OCI-LY1 (cell line): ENCODE results near the gene CYBA.

ENCODE experiments used
- H2AFZ ChIP-seq: fragments of 200-600 bp; sonication (generic), shearing (Covaris generic); 2 replicates; pipeline ENCODE4 v1.6.0; 2014; ENCODE audit warnings: antibody characterized with exemption, mild to moderate bottlenecking, low read length
- H3F3A ChIP-seq: fragments of 200-600 bp; sonication (generic), shearing (Covaris generic); 2 replicates; pipeline ENCODE4 v1.6.0; 2014; ENCODE audit warnings: mild to moderate bottlenecking, antibody characterized with exemption, low read length, moderate library complexity; ENCODE audit not compliant: insufficient read depth
- H3K27ac ChIP-seq: fragments of 200-600 bp; sonication (generic); 2 replicates; pipeline ENCODE4 v1.5.1; 2014; ENCODE audit warnings: low read length, mixed run types, mild to moderate bottlenecking, low read depth; ENCODE audit not compliant: poor library complexity, severe bottlenecking
- H3K27me3 ChIP-seq: fragments of 200-600 bp; sonication (generic); 2 replicates; pipeline ENCODE4 v1.6.0; 2014; ENCODE audit warnings: antibody characterized with exemption, mild to moderate bottlenecking, low read length, moderate library complexity; ENCODE audit not compliant: insufficient read depth
- H3K36me3 ChIP-seq: fragments of 200-600 bp; sonication (generic); 2 replicates; pipeline ENCODE4 v1.6.1; 2014; ENCODE audit warnings: mild to moderate bottlenecking, antibody characterized with exemption, low read length, moderate library complexity, mixed read lengths; ENCODE audit not compliant: insufficient read depth
- H3K4me1 ChIP-seq: fragments of 200-600 bp; sonication (generic); 2 replicates; pipeline ENCODE4 v1.5.1; 2014; ENCODE audit warnings: mild to moderate bottlenecking, low read length, moderate library complexity; ENCODE audit not compliant: insufficient read depth, severe bottlenecking
- H3K4me2 ChIP-seq: fragments of 200-600 bp; sonication (generic), shearing (Covaris generic); 2 replicates; pipeline ENCODE4 v1.6.1; 2014; ENCODE audit warnings: low read length
- H3K4me3 ChIP-seq: fragments of 200-600 bp; sonication (generic); 2 replicates; pipeline ENCODE4 v1.5.1; 2014; ENCODE audit warnings: low read length, low read depth, mild to moderate bottlenecking, mixed read lengths; ENCODE audit not compliant: poor library complexity, severe bottlenecking
- H3K79me2 ChIP-seq: fragments of 200-600 bp; shearing (Covaris generic); 2 replicates; pipeline ENCODE4 v1.6.1; 2016; ENCODE audit warnings: mixed run types, low read length, mixed read lengths; ENCODE audit not compliant: insufficient read depth
- H3K9ac ChIP-seq: fragments of 200-600 bp; sonication (generic), shearing (Covaris generic); 2 replicates; pipeline ENCODE4 v1.6.1; 2014; ENCODE audit warnings: mild to moderate bottlenecking, low read length, mixed read lengths
- H3K9me2 ChIP-seq: fragments of 200-600 bp; sonication (generic), shearing (Covaris generic); 2 replicates; pipeline ENCODE4 v1.6.1; 2014; ENCODE audit warnings: low read depth, mild to moderate bottlenecking, low read length, mixed read lengths
- H3K9me3 ChIP-seq: fragments of 200-600 bp; shearing (Covaris generic); 2 replicates; pipeline ENCODE4 v1.6.1; 2014; ENCODE audit warnings: low read length, mixed read lengths
- H4K20me1 ChIP-seq: fragments of 200-600 bp; sonication (generic), shearing (Covaris generic); 2 replicates; pipeline ENCODE4 v1.6.0; 2016; ENCODE audit warnings: mild to moderate bottlenecking, low read length; ENCODE audit not compliant: insufficient read depth
- EZH2 ChIP-seq: fragments of 200-600 bp; sonication (generic), shearing (Covaris generic); IDR thresholded peaks from 2 replicates; pipeline ENCODE4 v1.8.0; 2017; ENCODE audit warnings: borderline replicate concordance, mixed run types, mild to moderate bottlenecking, antibody characterized with exemption, low read length, moderate library complexity, mixed read lengths
- TF ChIP-seq, protein P1 (sequence below): fragments of 200-600 bp; sonication (generic), shearing (Covaris generic); IDR thresholded peaks from 2 replicates; pipeline ENCODE4 v1.5.1; 2017; ENCODE audit warnings: mild to moderate bottlenecking, antibody characterized with exemption, low read length, moderate library complexity, mixed read lengths

CYBA gene

DNA sequence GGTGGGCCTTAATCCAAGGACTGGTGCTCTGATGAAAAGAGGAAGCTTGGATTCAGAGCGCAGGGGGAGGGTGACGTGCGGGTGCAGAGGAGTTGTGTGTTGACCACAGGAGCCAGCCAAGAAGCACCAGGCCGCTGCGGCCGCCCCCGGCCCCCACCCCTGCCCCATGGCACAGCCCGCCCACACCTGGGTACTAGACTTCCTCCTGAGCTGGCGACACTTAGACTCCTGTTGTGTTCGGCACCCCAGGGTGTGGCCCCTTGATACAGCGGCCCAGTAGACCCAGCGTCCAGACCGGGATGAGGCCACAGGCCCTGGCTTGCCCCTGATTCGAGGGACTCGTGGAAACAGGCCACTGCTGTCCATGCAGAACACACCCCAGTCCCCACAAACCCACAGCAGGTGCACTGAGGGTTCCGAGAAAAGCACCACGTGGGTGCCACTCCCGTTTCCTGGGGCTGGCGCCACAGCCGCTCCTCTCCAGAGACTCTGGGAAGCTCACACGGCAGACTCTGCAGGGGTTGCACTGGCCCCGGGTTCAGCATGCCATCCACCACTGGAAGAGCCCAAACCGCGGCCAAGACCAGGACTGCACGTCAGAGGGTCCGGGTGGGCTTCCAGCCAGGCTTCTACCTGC, 41.2 kb upstream of the CYBA start:
- H3K4me1 ChIP-seq = no peaks in the 10 kb centered on the region
- no peaks in the 10 kb centered on the region for H3K9me3 ChIP-seq
- H2AFZ ChIP-seq = no peak overlapping the region
- H3K9ac ChIP-seq = no peak overlapping the region
- H3K9me2 ChIP-seq = no peaks in the 10 kb centered on the region
- H3F3A ChIP-seq = no peaks in the 10 kb centered on the region
- no peak overlapping the region for H3K4me2 ChIP-seq
- H3K79me2 ChIP-seq = no peaks in the 10 kb centered on the region
- H4K20me1 ChIP-seq = no peaks in the 10 kb centered on the region
- peaks cover 20% of the 10 kb centered on the region; the same call in 1 of the 2 replicates for H3K27me3 ChIP-seq
- H3K4me3 ChIP-seq = no peak overlapping the region
- TF ChIP-seq, protein P1, sequence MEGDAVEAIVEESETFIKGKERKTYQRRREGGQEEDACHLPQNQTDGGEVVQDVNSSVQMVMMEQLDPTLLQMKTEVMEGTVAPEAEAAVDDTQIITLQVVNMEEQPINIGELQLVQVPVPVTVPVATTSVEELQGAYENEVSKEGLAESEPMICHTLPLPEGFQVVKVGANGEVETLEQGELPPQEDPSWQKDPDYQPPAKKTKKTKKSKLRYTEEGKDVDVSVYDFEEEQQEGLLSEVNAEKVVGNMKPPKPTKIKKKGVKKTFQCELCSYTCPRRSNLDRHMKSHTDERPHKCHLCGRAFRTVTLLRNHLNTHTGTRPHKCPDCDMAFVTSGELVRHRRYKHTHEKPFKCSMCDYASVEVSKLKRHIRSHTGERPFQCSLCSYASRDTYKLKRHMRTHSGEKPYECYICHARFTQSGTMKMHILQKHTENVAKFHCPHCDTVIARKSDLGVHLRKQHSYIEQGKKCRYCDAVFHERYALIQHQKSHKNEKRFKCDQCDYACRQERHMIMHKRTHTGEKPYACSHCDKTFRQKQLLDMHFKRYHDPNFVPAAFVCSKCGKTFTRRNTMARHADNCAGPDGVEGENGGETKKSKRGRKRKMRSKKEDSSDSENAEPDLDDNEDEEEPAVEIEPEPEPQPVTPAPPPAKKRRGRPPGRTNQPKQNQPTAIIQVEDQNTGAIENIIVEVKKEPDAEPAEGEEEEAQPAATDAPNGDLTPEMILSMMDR = no peak
- TF ChIP-seq EZH2 = no peak
- H3K36me3 ChIP-seq = peaks cover under 1% of the 10 kb centered on the region; the same call in 1 of the 2 replicates
- H3K27ac ChIP-seq = no peak overlapping the region

DNA sequence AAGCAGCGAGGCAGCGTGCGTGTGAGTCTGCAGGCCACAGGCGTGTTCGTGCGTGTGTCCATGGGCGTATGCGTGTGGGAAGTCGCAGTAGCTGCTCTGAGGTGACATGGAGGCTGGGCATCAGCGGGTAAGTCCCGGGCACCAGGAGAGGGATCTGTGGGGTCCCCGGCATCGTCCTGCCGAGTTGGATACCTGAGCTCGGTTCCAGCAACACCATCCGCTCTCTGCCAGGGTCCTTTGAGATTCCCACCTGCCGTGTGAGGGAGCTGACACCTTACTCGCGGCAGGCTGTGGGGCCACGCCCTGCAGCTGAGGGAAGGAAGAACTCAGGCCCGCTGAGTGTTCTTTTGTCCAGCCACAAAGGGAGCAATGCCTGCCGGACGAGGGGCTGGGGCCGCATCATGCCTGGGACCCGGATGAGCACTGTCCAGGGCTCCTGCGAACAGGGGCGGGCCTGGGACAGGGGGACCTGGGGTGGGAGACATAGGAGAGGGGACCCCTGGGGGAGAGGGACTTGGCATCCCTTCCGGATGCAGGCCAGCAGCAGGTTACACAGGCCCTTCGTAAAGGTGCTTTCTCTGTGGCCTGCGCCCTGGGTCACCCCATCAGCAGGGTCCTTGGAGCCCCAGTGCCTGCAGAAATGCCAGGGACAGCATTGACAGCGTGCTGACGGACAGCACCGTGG, 40.4 kb upstream of the CYBA start:
- Histone ChIP-seq H3K79me2 (no peaks in the 10 kb centered on the region), H3K36me3 (no peaks in the 10 kb centered on the region), H2AFZ (no peak overlapping the region), H3K4me1 (peaks cover 5% of the 10 kb centered on the region), H3K27ac (no peak overlapping the region), H3K9me3 (no peaks in the 10 kb centered on the region), H4K20me1 (no peaks in the 10 kb centered on the region), H3K4me3 (no peak overlapping the region), H3F3A (no peaks in the 10 kb centered on the region), H3K9ac (no peak overlapping the region), H3K9me2 (no peaks in the 10 kb centered on the region), H3K4me2 (no peak overlapping the region), H3K27me3 (peaks cover 20% of the 10 kb centered on the region; the same call in 1 of the 2 replicates)
- no peak for TF ChIP-seq EZH2
- TF ChIP-seq, protein P1 = no peak

DNA sequence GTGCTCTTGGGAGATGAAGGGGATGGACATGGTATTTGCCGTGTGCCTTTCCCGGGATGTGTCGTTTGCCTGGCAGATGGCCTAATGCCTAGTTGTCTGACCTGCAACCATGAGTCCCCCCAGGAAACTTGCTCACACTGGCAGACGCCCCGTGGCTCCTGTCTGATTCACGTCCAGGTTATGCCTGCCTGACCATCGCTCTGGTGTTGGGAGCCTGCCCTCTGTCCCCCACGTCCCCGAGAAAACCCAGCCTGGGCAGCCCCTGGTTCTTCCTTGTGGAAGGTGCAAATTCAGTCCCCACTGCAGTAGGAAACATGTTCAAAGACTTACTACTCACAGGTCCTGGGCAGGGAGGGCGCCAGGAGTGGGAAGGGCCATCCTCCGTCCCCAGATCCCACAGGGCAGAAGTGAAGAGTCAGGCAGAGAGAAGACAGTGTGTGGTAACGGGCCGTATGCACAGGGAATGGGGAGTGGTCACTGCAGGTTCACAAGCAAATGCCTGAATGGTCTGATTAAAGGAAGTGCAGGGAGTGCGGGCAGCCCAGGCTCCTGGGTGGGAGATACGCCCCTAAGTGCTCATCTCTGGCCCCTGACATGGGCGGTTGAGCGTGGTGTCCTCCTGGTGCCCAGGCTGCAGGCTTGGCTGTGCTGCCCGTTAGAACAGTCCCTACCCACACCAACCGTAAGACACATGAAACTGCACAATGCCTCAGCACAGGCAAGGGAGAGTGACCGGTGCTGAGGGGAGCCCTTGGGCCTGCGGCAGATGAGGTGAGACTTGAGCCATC, 39.7 kb upstream of the CYBA start:
- H3K79me2 ChIP-seq = no peaks in the 10 kb centered on the region
- H3K4me2 ChIP-seq = no peak overlapping the region

More for the DNA sequence above, 39.7 kb upstream of the CYBA start:
- no peaks in the 10 kb centered on the region for H3K9me3 ChIP-seq
- H3K9ac ChIP-seq = no peak overlapping the region
- no peaks in the 10 kb centered on the region for H3F3A ChIP-seq
- H3K36me3 ChIP-seq = no peaks in the 10 kb centered on the region
- H3K9me2 ChIP-seq = no peaks in the 10 kb centered on the region
- peaks cover 18% of the 10 kb centered on the region; the same call in 1 of the 2 replicates for H3K27me3 ChIP-seq
- no peak overlapping the region for H3K4me3 ChIP-seq
- H3K4me1 ChIP-seq = peaks cover 12% of the 10 kb centered on the region
- H3K27ac ChIP-seq = no peak overlapping the region
- no peak for TF ChIP-seq EZH2
- TF ChIP-seq, protein P1 = no peak
- no peaks in the 10 kb centered on the region for H4K20me1 ChIP-seq
- H2AFZ ChIP-seq = no peak overlapping the region
